NCI-H510A treated with DMSO at 0.1 percent for 48 hours (cell line): ENCODE data around the gene KCNK2.

Experiments used
- DNase-seq: peaks from one replicate; lab custom pipeline; 2025; lab: John Stamatoyannopoulos, UW

Gene KCNK2

GRCh38 chr1:215260711-215261110, 178.2 kb downstream of the KCNK2 start:
- no peak for DNase-seq

DNA sequence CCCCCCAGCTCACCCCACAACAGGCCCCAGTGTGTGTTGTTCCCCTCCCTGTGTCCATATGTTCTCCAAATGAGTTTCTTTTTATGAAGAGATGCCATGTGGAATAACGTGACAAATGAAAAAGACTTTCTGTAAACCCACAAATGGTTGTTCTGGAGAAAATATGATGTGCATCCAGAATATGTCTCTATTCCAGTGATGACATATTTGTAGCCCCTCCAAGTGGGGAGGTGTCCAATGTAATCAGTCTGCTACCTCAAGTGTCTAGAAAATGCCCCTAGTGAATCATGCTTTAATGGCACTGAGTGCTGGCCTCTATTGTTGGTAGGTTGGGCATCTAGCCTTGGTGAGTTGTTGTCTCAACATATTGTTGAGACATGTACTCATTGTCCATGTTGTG, 179.6 kb downstream of the KCNK2 start:
- no peak for DNase-seq

- DNase-seq = no peak
These were observed 181.1 kb downstream of the KCNK2 start for GRCh38 chr1:215263636-215264035.

DNA sequence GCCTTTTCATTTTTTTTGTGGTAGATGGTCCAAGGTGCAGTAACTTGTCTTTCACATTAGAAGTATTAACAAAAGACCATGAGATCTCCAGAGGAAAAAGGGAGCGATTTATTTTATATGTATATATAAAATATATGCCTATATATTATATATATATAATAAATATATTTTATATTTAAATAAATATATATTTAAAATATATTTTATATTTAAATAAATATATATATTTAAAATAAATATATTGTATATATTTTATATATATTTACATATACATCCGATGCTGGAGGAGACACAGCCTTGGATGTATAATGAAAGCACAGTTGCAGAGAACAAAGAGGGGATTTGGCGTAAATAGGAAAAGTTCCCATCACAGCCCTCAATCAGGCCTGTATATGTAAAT, 182.1 kb downstream of the KCNK2 start:
- no peak for DNase-seq

- DNase-seq = no peak
These were observed 185.0 kb downstream of the KCNK2 start for GRCh38 chr1:215267495-215267894.

- no peak for DNase-seq
These were observed 187.4 kb downstream of the KCNK2 start for GRCh38 chr1:215269955-215270354.

DNA sequence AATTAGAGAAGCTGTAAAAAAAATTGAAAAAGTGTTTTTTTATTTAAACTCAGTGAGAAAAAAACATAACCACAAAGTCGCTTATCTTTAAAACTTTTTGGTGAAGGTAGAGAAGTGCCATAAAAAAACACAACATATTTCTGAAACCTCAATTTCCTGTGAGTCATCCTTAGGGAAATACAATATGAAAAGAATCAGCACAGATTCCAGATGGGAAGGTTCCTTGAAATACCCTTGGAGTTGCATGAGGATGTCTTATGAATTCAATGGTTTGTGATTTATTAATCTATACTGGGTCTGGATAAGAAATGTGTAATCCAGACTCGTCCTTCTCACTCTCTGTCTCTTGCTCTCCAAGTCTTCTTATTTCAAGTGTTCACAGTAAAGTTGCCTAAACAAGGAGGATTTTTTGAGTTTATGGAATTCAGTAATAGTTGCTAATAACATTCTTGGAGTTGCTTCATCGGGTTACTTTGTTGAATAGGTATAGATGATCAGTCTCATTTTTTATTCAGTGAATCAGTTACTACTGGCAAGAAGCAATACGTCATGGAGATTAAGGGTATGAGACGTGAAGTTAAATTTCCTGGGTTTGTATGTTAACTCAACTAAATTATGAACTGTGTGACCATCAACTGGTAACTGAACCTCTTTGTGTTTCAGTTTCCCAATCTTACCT, 191.4 kb downstream of the KCNK2 start:
- DNase-seq = no peak

GRCh38 chr1:215276582-215276981, 194.0 kb downstream of the KCNK2 start:
- DNase-seq = no peak

DNA sequence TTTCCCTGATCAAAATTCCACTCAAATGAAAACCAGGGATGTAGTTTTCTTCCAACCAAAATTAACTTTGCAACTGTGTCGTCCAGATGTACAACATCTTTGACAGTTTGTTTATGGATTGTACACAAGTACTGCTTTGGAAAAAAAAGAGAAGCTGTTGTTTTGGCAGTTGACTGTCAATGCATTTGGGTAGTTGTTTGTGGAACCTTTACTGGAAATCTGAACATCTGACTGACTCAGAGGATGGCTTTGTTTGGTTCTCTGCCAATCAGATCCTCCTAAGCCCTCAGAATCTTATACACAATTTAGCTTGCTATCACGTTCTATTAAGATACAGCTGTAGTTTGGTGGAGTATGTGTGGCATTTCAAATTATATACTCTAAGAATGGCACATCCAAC, 195.0 kb downstream of the KCNK2 start:
- no peak for DNase-seq

DNA sequence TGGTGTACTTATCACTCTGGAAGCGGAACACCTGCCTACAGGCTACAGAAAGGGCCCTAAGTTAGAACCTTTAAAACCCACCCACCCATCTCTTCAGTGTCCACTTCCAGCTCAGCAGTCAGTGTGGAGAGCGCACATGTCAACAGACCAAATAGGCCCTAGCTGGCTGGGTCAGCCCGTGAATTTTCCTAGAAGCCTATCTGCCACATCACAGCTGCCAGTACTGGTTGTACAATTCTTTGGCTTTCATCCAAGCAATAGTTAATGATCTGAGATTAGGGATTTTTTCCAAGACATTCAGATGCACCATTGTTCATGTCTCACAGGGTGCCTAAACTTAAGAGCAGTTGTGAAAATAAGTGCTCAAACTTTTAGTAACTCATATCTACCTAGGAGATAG, 197.1 kb downstream of the KCNK2 start:
- no peak for DNase-seq

- DNase-seq = no peak
These were observed 200.0 kb downstream of the KCNK2 start for GRCh38 chr1:215282557-215282956.

DNA sequence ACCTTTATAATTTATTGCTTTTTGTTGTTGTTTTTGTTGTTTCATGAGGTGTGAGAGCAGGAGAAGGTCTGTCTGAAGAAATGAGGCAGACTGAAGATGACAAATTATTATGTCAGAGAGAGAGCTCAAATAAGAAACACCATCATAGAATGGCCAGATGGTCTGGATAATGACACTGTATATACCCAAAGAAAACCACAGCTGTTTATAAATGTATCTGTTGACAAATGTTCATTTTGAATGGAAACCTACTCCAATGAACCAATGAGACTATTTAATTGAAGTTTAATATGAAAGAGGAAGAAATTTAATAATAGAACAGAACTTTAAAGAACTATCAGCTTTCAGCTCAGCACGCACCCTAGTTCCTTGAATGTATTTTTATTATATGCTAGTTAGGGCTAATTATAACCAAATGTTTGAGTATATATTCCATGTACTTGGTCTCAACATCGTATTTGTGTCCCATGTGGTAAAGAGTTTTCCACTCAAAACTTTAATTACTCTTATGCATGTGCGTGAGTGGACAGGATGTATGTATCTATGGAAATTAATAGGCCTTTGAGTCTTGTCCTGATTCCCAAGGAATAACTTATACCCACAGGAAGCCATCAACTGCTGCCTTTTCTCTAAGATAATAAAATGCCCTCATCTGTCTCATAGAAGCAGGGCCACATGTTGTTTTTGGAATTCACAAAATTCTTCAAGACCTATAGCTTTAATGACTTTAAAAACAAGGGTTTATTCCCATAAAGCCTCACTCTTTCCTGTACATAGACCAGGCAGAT, 202.7 kb downstream of the KCNK2 start:
- no peak for DNase-seq
